Endothelial cell of umbilical vein (primary cell): ENCODE data around the gene FA2H. TPM values are rescaled to one million over a fixed set of nuclear protein-coding genes. Genes with fewer than 3 reads are reported as not detected.

Experiments
- BruUV-seq: library from RNA; stranded (reverse); fragments of 400-500 nt; replicated peaks from 2 replicates; lab custom pipeline; 2021; lab: Mats Ljungman, UMichigan
- CTCF ChIA-PET: fragments of 300-600, 350-600 bp; sonication (Branson Sonifier 250); formaldehyde crosslinking; loops from one replicate; lab custom pipeline; 2021; ENCODE audit warnings: antibody characterized with exemption, inconsistent platforms; lab: Charles Lee
- POLR2A ChIA-PET: fragments of 300-600, 350-600 bp; sonication (Branson Sonifier 250); formaldehyde crosslinking; loops from one replicate; lab custom pipeline; 2021; ENCODE audit warnings: antibody characterized with exemption, inconsistent platforms; lab: Charles Lee
- DNase-seq: peaks from one replicate; pipeline ENCODE4 v3.0.0-alpha.2; 2011; ENCODE audit warnings: low read depth, low spot score
- FAIRE-seq: peaks from 2 replicates; lab custom pipeline; 2011; peaks lifted over from hg19 to GRCh38; lab: Jason Lieb, UNC
- H2AFZ ChIP-seq: 2 replicates; pipeline ENCODE4 v1.6.0; 2012; ENCODE audit warnings: low read depth, low read length, control low read depth, inconsistent platforms
- H3K27ac ChIP-seq: 2 replicates; pipeline ENCODE4 v1.5.1; 2011; ENCODE audit warnings: low read depth, mild to moderate bottlenecking, control low read depth, low read length, moderate library complexity; ENCODE audit not compliant: insufficient read depth
- H3K27me3 ChIP-seq, 2 experiments: 2 replicates each; pipeline versions ENCODE4 v1.6.0 to v1.6.1; 2011; ENCODE audit warnings: low read length in 2 of 2, mixed read lengths in 1 of 2; ENCODE audit not compliant: control insufficient read depth in 2 of 2, insufficient read depth in 2 of 2
- H3K36me3 ChIP-seq, 2 experiments: 2 replicates in 1 of 2; 3 replicates in 1 of 2; pipeline ENCODE4 v1.5.1; 2011; ENCODE audit warnings: low read length in 2 of 2, mild to moderate bottlenecking in 1 of 2, moderate library complexity in 1 of 2; ENCODE audit not compliant: control insufficient read depth in 2 of 2, insufficient read depth in 2 of 2; ENCODE audit errors: extremely low read depth in 1 of 2
- H3K4me1 ChIP-seq: 3 replicates; pipeline ENCODE4 v1.5.1; 2011; ENCODE audit warnings: mild to moderate bottlenecking, low read length; ENCODE audit not compliant: control insufficient read depth, insufficient read depth; ENCODE audit errors: extremely low read depth
- H3K4me2 ChIP-seq: 2 replicates; pipeline ENCODE4 v1.6.1; 2011; ENCODE audit warnings: low read length, control low read depth, mixed read lengths; ENCODE audit not compliant: insufficient read depth
- H3K4me3 ChIP-seq, 3 experiments: fragments of 200-600 bp in 1 of 3; sonication (generic), shearing (Covaris generic) in 1 of 3; replicated peaks in 1 of 3; 2 replicates each; pipeline ENCODE4 v1.5.1; 2011 to 2016; ENCODE audit warnings: control low read depth in 3 of 3, low read length in 3 of 3, mild to moderate bottlenecking in 2 of 3, inconsistent platforms in 1 of 3, low read depth in 1 of 3, moderate library complexity in 1 of 3; ENCODE audit not compliant: insufficient read depth in 1 of 3
- H3K79me2 ChIP-seq: 2 replicates; pipeline ENCODE4 v1.6.0; 2012; ENCODE audit warnings: low read length, inconsistent platforms; ENCODE audit not compliant: control insufficient read depth, insufficient read depth
- H3K9ac ChIP-seq: replicated peaks from 2 replicates; pipeline ENCODE3; 2011; ENCODE audit warnings: low read length, control low read depth; ENCODE audit not compliant: insufficient read depth; ENCODE audit errors: extremely low read depth
- H3K9me1 ChIP-seq: replicated peaks from 3 replicates; pipeline ENCODE4 v1.6.0; 2011; ENCODE audit warnings: mild to moderate bottlenecking, low read length; ENCODE audit not compliant: control insufficient read depth, insufficient read depth; ENCODE audit errors: extremely low read depth
- H3K9me3 ChIP-seq: replicated peaks from 2 replicates; pipeline ENCODE4 v1.5.1; 2012; ENCODE audit warnings: low read length, inconsistent platforms; ENCODE audit not compliant: control insufficient read depth, insufficient read depth
- H4K20me1 ChIP-seq: replicated peaks from 2 replicates; pipeline ENCODE3; 2011; ENCODE audit warnings: mild to moderate bottlenecking, low read length; ENCODE audit not compliant: control insufficient read depth, insufficient read depth; ENCODE audit errors: extremely low read depth
- CTCF ChIP-seq, 2 donors: IDR thresholded peaks; 1 replicate in 1 of 2; 2 replicates in 1 of 2; pipeline ENCODE4 v1.5.1; 2011; ENCODE audit warnings: low read length in 2 of 2, mild to moderate bottlenecking in 2 of 2, moderate library complexity in 2 of 2, control low read depth in 1 of 2, inconsistent platforms in 1 of 2, low read depth in 1 of 2; ENCODE audit not compliant: insufficient read depth in 1 of 2; ENCODE audit errors: extremely low read depth in 1 of 2
- EZH2 ChIP-seq: IDR thresholded peaks from 2 replicates; pipeline ENCODE4 v1.6.1; 2012; ENCODE audit warnings: borderline replicate concordance, low read depth, mild to moderate bottlenecking, moderate library complexity, low read length, inconsistent platforms; ENCODE audit not compliant: severe bottlenecking
- FOS ChIP-seq: IDR thresholded peaks from 2 replicates; pipeline ENCODE4 v1.6.1; 2011; ENCODE audit warnings: mild to moderate bottlenecking, low read length, moderate library complexity, borderline replicate concordance; ENCODE audit not compliant: insufficient read depth
- GATA2 ChIP-seq: IDR thresholded peaks from 2 replicates; pipeline ENCODE4 v1.7.0; 2011; ENCODE audit warnings: low read depth, mild to moderate bottlenecking, moderate library complexity, mixed read lengths, low read length; ENCODE audit not compliant: insufficient read length, insufficient read depth
- JUN ChIP-seq: IDR thresholded peaks from 2 replicates; pipeline ENCODE4 v1.6.1; 2011; ENCODE audit warnings: borderline replicate concordance, low read depth; ENCODE audit not compliant: insufficient read length, insufficient read depth
- MAX ChIP-seq: IDR thresholded peaks from 2 replicates; pipeline ENCODE4 v1.6.1; 2011; ENCODE audit not compliant: insufficient read depth, insufficient read length
- MYC ChIP-seq: IDR thresholded peaks from one replicate; pipeline ENCODE4 v1.6.1; 2011; ENCODE audit warnings: mild to moderate bottlenecking, low read depth, low read length
- POLR2A ChIP-seq: IDR thresholded peaks from 2 replicates; pipeline ENCODE4 v1.6.1; 2012; ENCODE audit warnings: low read depth, mild to moderate bottlenecking, control low read depth, low read length
- POLR2AphosphoS5 ChIP-seq: IDR thresholded peaks from 2 replicates; pipeline ENCODE4 v1.6.1; 2012; ENCODE audit warnings: low read depth, mild to moderate bottlenecking, control low read depth, low read length, moderate library complexity; ENCODE audit not compliant: insufficient read depth
- dilution Hi-C: fragments of 300-500 bp; cut with MboI; formaldehyde crosslinking; loops from one replicate; pipeline ENCODE4 v1.15.0; 2019; ENCODE audit warnings: low sequenced_read_pairs; ENCODE audit not compliant: extremely low pct_ligation_motif_present
- intact Hi-C: fragments of 100-400 bp; cut with micrococcal nuclease; formaldehyde crosslinking; loops from one replicate; pipeline ENCODE4 v1.10.0; 2022
- polyA plus RNA-seq, 4 experiments: library from polyadenylated mRNA; depleted of rRNA in 3 of 4; stranded (reverse) in 3 of 4; unstranded in 1 of 4; fragments of >200 nt; gene quantifications; 2 replicates each; pipeline versions ENCODE4 v1.2.1 to v1.2.3, GENCODE V29; 2011 to 2012; ENCODE audit warnings: missing spikeins in 1 of 4
- total RNA-seq: library from RNA; stranded (reverse); gene quantifications from 2 replicates; pipeline ENCODE4 v1.2.3, GENCODE V29; 2021

FA2H gene
- total and polyA plus RNA-seq, 2 donors (not counting 3 experiments of a cell fraction or from before 2014, with no cell fraction given): not detected

GRCh38 chr16:74794668-74795067 is 20.0 kb upstream of the FA2H start:
- TF ChIP-seq JUN: no peak
- TF ChIP-seq MAX: no peak
- no peak overlapping the region for H3K4me3 ChIP-seq
- no peaks in the 10 kb centered on the region for H3K36me3 ChIP-seq
- no TSS peak for BruUV-seq
- dilution Hi-C loops: no loop called here
- FAIRE-seq (no peak), DNase-seq (no peak)
- H3K9me3 ChIP-seq: no peaks in the 10 kb centered on the region
- intact Hi-C loops: no loop called here
- H3K9me1 ChIP-seq: no peaks in the 10 kb centered on the region
- H3K27ac ChIP-seq: no peak overlapping the region
- CTCF ChIA-PET: interaction anchor here (1.5 kb wide), 1 partner anchor 31 kb away, joined by 3 read pairs; no protein-coding TSS in a partner anchor
- H4K20me1 ChIP-seq: no peaks in the 10 kb centered on the region
- no peak overlapping the region for H3K4me2 ChIP-seq
- peaks cover 10 to 19% of the 10 kb centered on the region in 2 experiments for H3K27me3 ChIP-seq
- POLR2A ChIA-PET: no interaction called here
- H3K4me1 ChIP-seq: no peaks in the 10 kb centered on the region
- no peak overlapping the region for H3K9ac ChIP-seq
- H2AFZ ChIP-seq: no peak overlapping the region
- no peaks in the 10 kb centered on the region for H3K79me2 ChIP-seq

GRCh38 chr16:74793571-74793970 is 19.0 kb upstream of the FA2H start:
- dilution Hi-C loops: no loop called here

More at GRCh38 chr16:74793571-74793970, 19.0 kb upstream of the FA2H start:
- no peaks in the 10 kb centered on the region for H3K9me3 ChIP-seq
- H3K27ac ChIP-seq: no peak overlapping the region
- H3K9ac ChIP-seq: no peak overlapping the region
- H4K20me1 ChIP-seq: no peaks in the 10 kb centered on the region
- DNase-seq: no peak
- CTCF ChIA-PET: interaction anchor here (1.2 kb wide), 1 partner anchor 70 kb away, joined by 3 read pairs; no protein-coding TSS in a partner anchor
- H3K4me1 ChIP-seq: no peaks in the 10 kb centered on the region
- no peak overlapping the region for H2AFZ ChIP-seq
- no peaks in the 10 kb centered on the region for H3K9me1 ChIP-seq
- H3K27me3 ChIP-seq: peaks cover 10 to 19% of the 10 kb centered on the region in 2 experiments
- H3K36me3 ChIP-seq: no peaks in the 10 kb centered on the region
- TF ChIP-seq GATA2 (no peak), MAX (no peak), MYC (no peak), JUN (no peak), EZH2 (no peak), CTCF (IDR thresholded peaks at IDR 0.05; ENCODE audit: extremely low read depth in 1 of 2, insufficient read depth in 1 of 2, low read depth in 1 of 2, low read length in 2 of 2) (no peak), FOS (no peak), POLR2AphosphoS5 (no peak), POLR2A (no peak)
- POLR2A ChIA-PET: no interaction called here
- H3K79me2 ChIP-seq: no peaks in the 10 kb centered on the region
- H3K4me2 ChIP-seq: no peak overlapping the region
- no peak for FAIRE-seq
- BruUV-seq: no TSS peak
- no peak overlapping the region for H3K4me3 ChIP-seq
- intact Hi-C loops: no loop called here
